A549 (cell line): ENCODE data around the gene LGR6.

Experiments
- CTCF ChIP-seq: fragments of >200 bp; sonication (Bioruptor Twin); formaldehyde crosslinking; IDR thresholded peaks from 3 replicates; pipeline ENCODE4 v1.5.1; 2016
- ESRRA ChIP-seq: fragments of 150-350 bp; IDR thresholded peaks from 2 replicates; pipeline ENCODE4 v1.6.1; 2014; ENCODE audit warnings: mild to moderate bottlenecking, low read length, borderline replicate concordance

DNA sequence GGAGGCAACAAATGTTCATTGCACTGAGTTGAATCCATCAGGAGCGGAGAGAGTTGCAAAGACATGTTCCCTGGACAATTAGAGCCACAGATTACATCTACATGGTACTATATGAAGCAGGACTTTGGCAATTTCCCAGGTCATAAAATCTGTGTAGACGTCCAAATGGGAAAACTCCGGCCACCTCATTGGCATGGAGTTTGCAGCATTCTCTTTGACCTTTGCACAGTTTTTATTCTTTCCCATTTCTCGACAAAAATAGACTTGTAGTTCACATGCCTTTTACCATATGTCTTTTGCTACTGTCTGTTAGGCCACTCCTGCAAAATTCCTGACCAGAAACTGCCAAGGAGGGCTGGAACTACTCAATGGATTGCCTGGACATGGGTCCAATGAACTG is 100.0 kb downstream of the LGR6 start:
- TF ChIP-seq CTCF (no peak), ESRRA (no peak)
